Mesenteric fat pad (tissue), 1 donor: Measurements from ENCODE around the gene PRDM2. TPM values are rescaled to one million over a fixed set of nuclear protein-coding genes. Genes with fewer than 3 reads are reported as not detected.

Source experiments
- DNase-seq: peaks from one replicate; pipeline ENCODE4 v3.0.0-alpha.2; 2020; ENCODE audit warnings: low spot score
- total RNA-seq: library from RNA; stranded (reverse); fragmentation: NEBNext Ultra II Directional; extraction: Animal tissue kit (Norgen Biotek cat#: 25700); gene quantifications from one replicate; pipeline ENCODE4 v1.2.1, GENCODE V29; 2021
- donor health status: DM: yes; HTN: yes; CAD: no.

The PRDM2 gene
- total RNA-seq, 1 donor from 2014 or later, result 38.1 TPM

- DNase-seq, result no peak
These were observed 132.5 kb downstream of the PRDM2 start for GRCh38 chr1:13832536-13832935.

GRCh38 chr1:13836136-13836535 lies 136.1 kb downstream of the PRDM2 start:
- DNase-seq, result no peak

GRCh38 chr1:13836631-13837030 lies 136.6 kb downstream of the PRDM2 start:
- no peak for DNase-seq

GRCh38 chr1:13838236-13838635 lies 138.2 kb downstream of the PRDM2 start:
- no peak for DNase-seq

- DNase-seq, result no peak
These were observed 142.5 kb downstream of the PRDM2 start for GRCh38 chr1:13842497-13842896.

- DNase-seq, result no peak
These were observed 151.7 kb downstream of the PRDM2 start for GRCh38 chr1:13851726-13852125.

GRCh38 chr1:13855554-13855953 lies 155.6 kb downstream of the PRDM2 start:
- DNase-seq, result no peak

GRCh38 chr1:13860031-13860430 lies 160.0 kb downstream of the PRDM2 start:
- DNase-seq, result no peak

- no peak for DNase-seq
These were observed 164.8 kb downstream of the PRDM2 start for GRCh38 chr1:13864760-13865159.

GRCh38 chr1:13865851-13866250 lies 165.9 kb downstream of the PRDM2 start:
- DNase-seq, result no peak

- no peak for DNase-seq
These were observed 167.6 kb downstream of the PRDM2 start for GRCh38 chr1:13867603-13868002.

GRCh38 chr1:13869172-13869797 lies 169.3 kb downstream of the PRDM2 start:
- DNase-seq, result no peak

GRCh38 chr1:13871413-13871812 lies 171.4 kb downstream of the PRDM2 start:
- DNase-seq, result no peak

GRCh38 chr1:13871886-13872285 lies 171.9 kb downstream of the PRDM2 start:
- no peak for DNase-seq

GRCh38 chr1:13873032-13873431 lies 173.0 kb downstream of the PRDM2 start:
- no peak for DNase-seq

Other genes starting within 250 kb of the PRDM2 start
- gene LRRC38, start 186.2 kb upstream of the PRDM2 start, total RNA-seq, result not detected
- 66.3 TPM for gene PDPN, start 116.4 kb upstream of the PRDM2 start, total RNA-seq